Endometrium (tissue), 2 donors: ENCODE data around the gene TGFBRAP1.

Source experiments
- FAIRE-seq: peaks from 2 replicates; lab custom pipeline; 2012; peaks lifted over from hg19 to GRCh38; lab: Jason Lieb, UNC
- donor health status: control.
- donor health status: control.

Gene TGFBRAP1

GRCh38 chr2:105237045-105237765 is 92.3 kb downstream of the TGFBRAP1 start:
- no peak for FAIRE-seq

- no peak for FAIRE-seq
Observed at GRCh38 chr2:105236060-105236424, 93.5 kb downstream of the TGFBRAP1 start.

- FAIRE-seq: no peak
Observed at GRCh38 chr2:105235388-105236059, 94.0 kb downstream of the TGFBRAP1 start.

- FAIRE-seq: no peak
Observed at GRCh38 chr2:105231232-105231619, 98.3 kb downstream of the TGFBRAP1 start.

GRCh38 chr2:105224444-105224843 is 105.1 kb downstream of the TGFBRAP1 start:
- no peak for FAIRE-seq

GRCh38 chr2:105220604-105221003 is 108.9 kb downstream of the TGFBRAP1 start:
- FAIRE-seq: no peak

- FAIRE-seq: no peak
Observed at GRCh38 chr2:105215586-105216192, 113.8 kb downstream of the TGFBRAP1 start.
